Subcutaneous abdominal adipose tissue (tissue), 5 donors: ENCODE measurements around the gene FAM3A.

ENCODE experiments used
- H3K27ac ChIP-seq: one replicate; pipeline ENCODE4 v1.7.0; 2013; ENCODE audit warnings: low read depth, mild to moderate bottlenecking, inconsistent platforms, low read length, moderate library complexity
- H3K27me3 ChIP-seq, 5 donors: one replicate each; pipeline ENCODE4 v1.7.0; 2013; ENCODE audit warnings: low read length in 5 of 5, inconsistent platforms in 1 of 5; ENCODE audit not compliant: control insufficient read depth in 5 of 5, insufficient read depth in 4 of 5
- H3K36me3 ChIP-seq, 5 donors: one replicate each; pipeline ENCODE4 v1.7.0; 2013; ENCODE audit warnings: low read length in 5 of 5; ENCODE audit not compliant: control insufficient read depth in 5 of 5, insufficient read depth in 5 of 5
- H3K4me1 ChIP-seq, 5 donors: one replicate each; pipeline ENCODE4 v1.7.0; 2013; ENCODE audit warnings: low read length in 5 of 5, mild to moderate bottlenecking in 3 of 5, moderate library complexity in 1 of 5; ENCODE audit not compliant: control insufficient read depth in 5 of 5, insufficient read depth in 5 of 5
- H3K4me3 ChIP-seq, 5 donors: one replicate each; pipeline ENCODE4 v1.7.0; 2013; ENCODE audit warnings: low read length in 5 of 5, low read depth in 1 of 5
- H3K9ac ChIP-seq, 5 donors: one replicate each; pipeline ENCODE4 v1.7.0; 2013; ENCODE audit warnings: low read length in 5 of 5, mild to moderate bottlenecking in 4 of 5, moderate library complexity in 3 of 5
- H3K9me3 ChIP-seq, 5 donors: one replicate each; pipeline ENCODE4 v1.7.0; 2013; ENCODE audit warnings: low read length in 5 of 5; ENCODE audit not compliant: control insufficient read depth in 5 of 5
- donor health status: healthy.
- donor health status: healthy.
- donor health status: healthy.
- donor health status: healthy.
- donor health status: healthy.

The FAM3A gene

GRCh38 chrX:154483325-154483724 is 32.7 kb downstream of the FAM3A start:
- H3K27ac ChIP-seq = no peak overlapping the region
- peaks cover 0 to 21% (median 10%) of the 10 kb centered on the region in 5 donors for H3K36me3 ChIP-seq
- no peak overlapping the region for H3K4me3 ChIP-seq
- H3K9ac ChIP-seq = no peak overlapping the region
- peaks cover 0 to 10% (median 5%) of the 10 kb centered on the region in 5 donors for H3K27me3 ChIP-seq
- peaks cover 0 to 35% (median 23%) of the 10 kb centered on the region in 5 donors for H3K4me1 ChIP-seq
- H3K9me3 ChIP-seq = peaks cover 0 to 3% (median 0%) of the 10 kb centered on the region in 5 donors

GRCh38 chrX:154482786-154483185 is 33.2 kb downstream of the FAM3A start:
- Histone ChIP-seq H3K9ac (no peak overlapping the region), H3K9me3 (peaks cover 0 to 3% (median 0%) of the 10 kb centered on the region in 5 donors), H3K27me3 (peaks cover 0 to 11% (median 5%) of the 10 kb centered on the region in 5 donors), H3K4me1 (peaks cover 0 to 40% (median 28%) of the 10 kb centered on the region in 5 donors), H3K4me3 (no peak overlapping the region), H3K36me3 (peaks cover 0 to 16% (median 6%) of the 10 kb centered on the region in 5 donors), H3K27ac (no peak overlapping the region)

GRCh38 chrX:154481911-154482601 is 34.0 kb downstream of the FAM3A start:
- H3K4me1 ChIP-seq = peaks cover 0 to 34% (median 26%) of the 10 kb centered on the region in 5 donors
- no peak overlapping the region for H3K27ac ChIP-seq
- H3K9ac ChIP-seq = no peak overlapping the region
- peaks cover 0 to 3% (median 0%) of the 10 kb centered on the region in 5 donors for H3K9me3 ChIP-seq
- H3K4me3 ChIP-seq = no peak overlapping the region
- H3K27me3 ChIP-seq = peaks cover 0 to 10% (median 3%) of the 10 kb centered on the region in 5 donors
- H3K36me3 ChIP-seq = peaks cover 0 to 11% (median 6%) of the 10 kb centered on the region in 5 donors

- Histone ChIP-seq H3K27ac (no peak overlapping the region), H3K4me3 (no peak overlapping the region), H3K9me3 (peaks cover 0 to 3% (median 0%) of the 10 kb centered on the region in 5 donors), H3K27me3 (peaks cover 0 to 13% (median 6%) of the 10 kb centered on the region in 5 donors), H3K9ac (no peak overlapping the region), H3K36me3 (peaks cover 0 to 11% (median 6%) of the 10 kb centered on the region in 5 donors), H3K4me1 (peaks cover 0 to 30% (median 23%) of the 10 kb centered on the region in 5 donors)
Observed at GRCh38 chrX:154481195-154481594, 34.8 kb downstream of the FAM3A start.

- Histone ChIP-seq H3K27ac (peak within 1 kb of the TSS; percentile 70), H3K36me3 (peaks cover 0 to under 1% (median 0%) of the 10 kb centered on the region in 5 donors), H3K4me3 (peak within 1 kb of the TSS; percentile 48 to 72 (median 59)), H3K9ac (peak within 1 kb of the TSS in 4 of 5 donors; percentile 47 to 66 (median 60)), H3K4me1 (peaks cover 0 to 12% (median 11%) of the 10 kb centered on the region in 5 donors), H3K27me3 (peaks cover 0 to 14% (median 6%) of the 10 kb centered on the region in 5 donors), H3K9me3 (no peaks in the 10 kb centered on the region)
Observed at GRCh38 chrX:154478728-154479622, 37.1 kb downstream of the FAM3A start, which contains the start of gene LAGE3. Gene LAGE3, minus strand, starts transcription at chrX:154479281. Its CDS starts 366 bp downstream, at chrX:154478915.

- Histone ChIP-seq H3K9ac (peak overlapping the region in 1 of 5 donors; percentile 52), H3K27me3 (peaks cover 0 to 13% (median 6%) of the 10 kb centered on the region in 5 donors), H3K9me3 (no peaks in the 10 kb centered on the region), H3K27ac (peak overlapping the region; percentile 70), H3K4me1 (peaks cover 0 to 12% (median 11%) of the 10 kb centered on the region in 5 donors), H3K4me3 (peak overlapping the region; percentile 38 to 72 (median 59)), H3K36me3 (peaks cover 0 to 4% (median 2%) of the 10 kb centered on the region in 5 donors)
Observed at GRCh38 chrX:154477891-154478477, 38.0 kb downstream of the FAM3A start.

GRCh38 chrX:154476821-154477220 is 39.2 kb downstream of the FAM3A start:
- no peaks in the 10 kb centered on the region for H3K9me3 ChIP-seq
- peaks cover 0 to 12% (median 11%) of the 10 kb centered on the region in 5 donors for H3K4me1 ChIP-seq
- peaks cover 0 to 16% (median 7%) of the 10 kb centered on the region in 5 donors for H3K36me3 ChIP-seq
- H3K4me3 ChIP-seq = no peak overlapping the region
- H3K27me3 ChIP-seq = peaks cover 0 to 10% (median 6%) of the 10 kb centered on the region in 5 donors
- no peak overlapping the region for H3K27ac ChIP-seq
- H3K9ac ChIP-seq = no peak overlapping the region

GRCh38 chrX:154473683-154474082 is 42.3 kb downstream of the FAM3A start:
- peaks cover 0 to 8% (median 3%) of the 10 kb centered on the region in 5 donors for H3K27me3 ChIP-seq
- peaks cover 0 to 47% (median 36%) of the 10 kb centered on the region in 5 donors for H3K36me3 ChIP-seq
- H3K27ac ChIP-seq = no peak overlapping the region
- no peak overlapping the region for H3K9ac ChIP-seq
- peaks cover 0 to 6% (median 6%) of the 10 kb centered on the region in 5 donors for H3K4me1 ChIP-seq
- H3K4me3 ChIP-seq = no peak overlapping the region
- H3K9me3 ChIP-seq = no peaks in the 10 kb centered on the region
